Heart left ventricle (tissue), 13 donors: ENCODE measurements around the gene MUSK.

Experiments
- POLR2A ChIP-seq, 2 donors: fragments of 450-650 bp; IDR thresholded peaks; one replicate each; pipeline ENCODE4 v1.6.1; 2017; ENCODE audit warnings: antibody characterized with exemption in 2 of 2, mild to moderate bottlenecking in 2 of 2, moderate library complexity in 2 of 2
- TF ChIP-seq, protein P1 (sequence below), 12 donors: fragments of 200-600 bp; sonication (generic) in 4 of 12; IDR thresholded peaks; one replicate each; pipeline versions ENCODE4 v1.5.0 to v1.8.0; 2018 to 2022; ENCODE audit warnings: antibody characterized with exemption in 12 of 12, mild to moderate bottlenecking in 5 of 12
- donor health status: ischemic (EF 13 %, LVEDD 7.1; RV severe dilation, severe dysfunction).
- donor health status: DM: no; HTN: yes; CAD: no.
- donor health status: DM: no; HTN: no; CAD: no.
- donor health status: ischemic (EF 25% LVEDD 6.9; RV normal size, moderate dysfunction).
- donor health status: ischemic (EF 25% LVEDD 5.7; RV mildly dilated, moderate dysfunction).
- donor health status: ischemic (EF 35%, LVEDD 5.7; RV mildly dilated, moderate dysfunction).
- donor health status: nonischemic (EF 11% LVEDD 7.7; RV severe dilation, severe dysfunction).
- donor health status: DM: yes; HTN: yes; CAD: no.
- donor health status: PGD.
- donor health status: ischemic (EF 29% LVEDD 5.4; RV normal size, mild dysfunction).
- donor health status: nonischemic (EF 23%, LVEDD 6.1; RV moderate dilation, normal function).

DNA sequence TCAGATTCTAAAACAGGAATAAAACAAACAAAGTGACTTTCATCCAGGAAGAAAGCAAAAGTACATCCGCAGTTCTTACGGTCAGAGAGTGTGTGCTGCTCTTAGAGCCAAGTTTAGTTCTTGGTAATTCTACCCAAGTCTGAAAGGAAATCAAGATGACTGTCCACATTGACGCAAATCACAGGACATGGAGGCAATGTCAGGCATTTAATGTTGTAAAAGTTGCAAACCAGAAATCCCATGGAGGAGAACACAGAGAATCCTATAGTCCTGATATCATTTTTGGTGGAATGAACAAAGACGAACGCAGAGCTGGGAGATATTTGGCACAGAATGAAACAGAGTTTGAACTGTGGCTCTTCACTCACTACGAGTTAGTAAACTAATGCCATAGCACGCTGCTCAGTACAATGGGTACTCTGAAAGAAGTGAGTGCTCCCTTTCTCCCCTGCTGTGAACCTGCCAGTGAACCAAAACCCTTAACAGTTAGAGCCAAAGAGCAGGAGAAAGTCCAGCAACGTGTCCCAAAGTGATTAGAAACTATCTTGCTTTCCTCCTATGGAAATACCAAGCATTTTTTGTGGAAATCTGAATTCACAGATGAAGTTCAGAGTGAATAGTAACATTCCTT lies 74.3 kb downstream of the MUSK start:
- TF ChIP-seq, protein P1, sequence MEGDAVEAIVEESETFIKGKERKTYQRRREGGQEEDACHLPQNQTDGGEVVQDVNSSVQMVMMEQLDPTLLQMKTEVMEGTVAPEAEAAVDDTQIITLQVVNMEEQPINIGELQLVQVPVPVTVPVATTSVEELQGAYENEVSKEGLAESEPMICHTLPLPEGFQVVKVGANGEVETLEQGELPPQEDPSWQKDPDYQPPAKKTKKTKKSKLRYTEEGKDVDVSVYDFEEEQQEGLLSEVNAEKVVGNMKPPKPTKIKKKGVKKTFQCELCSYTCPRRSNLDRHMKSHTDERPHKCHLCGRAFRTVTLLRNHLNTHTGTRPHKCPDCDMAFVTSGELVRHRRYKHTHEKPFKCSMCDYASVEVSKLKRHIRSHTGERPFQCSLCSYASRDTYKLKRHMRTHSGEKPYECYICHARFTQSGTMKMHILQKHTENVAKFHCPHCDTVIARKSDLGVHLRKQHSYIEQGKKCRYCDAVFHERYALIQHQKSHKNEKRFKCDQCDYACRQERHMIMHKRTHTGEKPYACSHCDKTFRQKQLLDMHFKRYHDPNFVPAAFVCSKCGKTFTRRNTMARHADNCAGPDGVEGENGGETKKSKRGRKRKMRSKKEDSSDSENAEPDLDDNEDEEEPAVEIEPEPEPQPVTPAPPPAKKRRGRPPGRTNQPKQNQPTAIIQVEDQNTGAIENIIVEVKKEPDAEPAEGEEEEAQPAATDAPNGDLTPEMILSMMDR (IDR thresholded peaks at IDR 0.05) = no peak
- no peak for TF ChIP-seq POLR2A (IDR thresholded peaks at IDR 0.05)
